Fibroblast of villous mesenchyme (primary cell): ENCODE results near the gene ZSCAN18. TPM values are rescaled to one million over a fixed set of nuclear protein-coding genes. Genes with fewer than 3 reads are reported as not detected.
"Not testable (repeated sequence)": the region's sequence is repeated elsewhere in the genome, so short reads cannot be mapped to it uniquely, and the experiment has no call there.

Experiments used
- DNase-seq: peaks from one replicate; pipeline ENCODE4 v3.0.0-alpha.2; 2010; ENCODE audit warnings: low read depth
- H3K4me3 ChIP-seq: 2 replicates; pipeline ENCODE4 v1.5.1; 2011; ENCODE audit warnings: low read depth, mild to moderate bottlenecking, low read length
- CTCF ChIP-seq: IDR thresholded peaks from 2 replicates; pipeline ENCODE4 v1.5.1; 2012; ENCODE audit warnings: low read depth, mild to moderate bottlenecking, low read length; ENCODE audit not compliant: insufficient read depth
- total RNA-seq: library from RNA; depleted of rRNA; stranded (reverse); fragments of >200 nt; gene quantifications from 2 replicates; pipeline ENCODE4 v1.2.3, GENCODE V29; 2012

ZSCAN18 gene
- total RNA-seq = 10.6 and 16.0 TPM in 2 replicates

GRCh38 chr19:58097781-58098681, at the start of gene ZSCAN18:
Gene ZSCAN18, minus strand, starts transcription at chr19:58098231. Its CDS starts 7,964 bp downstream, at chr19:58090267.
- TF ChIP-seq CTCF = no peak
- peak within 1 kb of the TSS; percentile 89 for H3K4me3 ChIP-seq
- peak; percentile 94 for DNase-seq

GRCh38 chr19:58147475-58147874, 49.4 kb upstream of the ZSCAN18 start:
- not testable (repeated sequence) for DNase-seq, H3K4me3 ChIP-seq

- DNase-seq = no peak
- TF ChIP-seq CTCF = no peak
- no peak overlapping the region for H3K4me3 ChIP-seq
Observed at GRCh38 chr19:58145849-58146248, 47.8 kb upstream of the ZSCAN18 start.

GRCh38 chr19:58134244-58134643, 36.2 kb upstream of the ZSCAN18 start:
- DNase-seq = no peak
- TF ChIP-seq CTCF = no peak
- H3K4me3 ChIP-seq = no peak overlapping the region

- no peak for TF ChIP-seq CTCF
- no peak for DNase-seq
- H3K4me3 ChIP-seq = no peak overlapping the region
Observed at GRCh38 chr19:58129284-58129683, 31.3 kb upstream of the ZSCAN18 start.

- DNase-seq = no peak
- no peak overlapping the region for H3K4me3 ChIP-seq
- no peak for TF ChIP-seq CTCF
Observed at GRCh38 chr19:58128041-58128685, 30.1 kb upstream of the ZSCAN18 start.

GRCh38 chr19:58123354-58123753, 25.3 kb upstream of the ZSCAN18 start:
- no peak for TF ChIP-seq CTCF
- DNase-seq = no peak
- H3K4me3 ChIP-seq = no peak overlapping the region
